ENCODE data around the gene MYRIP.

GRCh38 chr3:40169983-40170382 lies 360.6 kb downstream of the MYRIP start:
- TF ChIP-seq SNAI2 (CRISPR knock-in tag; IDR thresholded peaks at IDR 0.05) (no peak), RARB (CRISPR knock-in tag; IDR thresholded peaks at IDR 0.05) (no peak), ZFP3 (CRISPR knock-in tag; IDR thresholded peaks at IDR 0.05) (no peak), ESRRG (CRISPR knock-in tag; IDR thresholded peaks at IDR 0.05) (no peak), ZC3H10 (CRISPR knock-in tag; IDR thresholded peaks at IDR 0.05) (no peak), PATZ1 (CRISPR knock-in tag; IDR thresholded peaks at IDR 0.05; ENCODE audit: borderline replicate concordance) (no peak), OSR1 (CRISPR knock-in tag; IDR thresholded peaks at IDR 0.05) (no peak), TCF4 (CRISPR knock-in tag; IDR thresholded peaks at IDR 0.05; ENCODE audit: borderline replicate concordance) (no peak), CREB5 (CRISPR knock-in tag; IDR thresholded peaks at IDR 0.05; ENCODE audit: low read depth) (no peak), ZNF70 (CRISPR knock-in tag; IDR thresholded peaks at IDR 0.05) (no peak), ZFP30 (CRISPR knock-in tag; IDR thresholded peaks at IDR 0.05) (no peak), TSHZ2 (CRISPR knock-in tag; IDR thresholded peaks at IDR 0.05) (no peak), ARNTL (CRISPR knock-in tag; IDR thresholded peaks at IDR 0.05; ENCODE audit: borderline replicate concordance, low read depth) (no peak)
